ENCODE measurements around the gene IKZF2.
A peak's percentile ranks its signal among the peaks of the same experiment; 100 is the strongest.

Gene IKZF2

GRCh38 chr2:213151437-213152064, at the start of gene IKZF2:
IKZF2 (minus strand) TSS chr2:213151612; CDS start chr2:213148629, 2,983 bp downstream.
- H3K27ac Mint-ChIP-seq: peak within 1 kb of the TSS; percentile 83
- no peaks in the 10 kb centered on the region for H3K9me3 Mint-ChIP-seq
- H3K4me3 Mint-ChIP-seq: peak within 1 kb of the TSS; percentile 87
- peaks cover 45% of the 10 kb centered on the region for H3K4me1 Mint-ChIP-seq
- peaks cover 12% of the 10 kb centered on the region for H3K27me3 Mint-ChIP-seq
- no peaks in the 10 kb centered on the region for H3K36me3 Mint-ChIP-seq
- ATAC-seq: peak; percentile 94

DNA sequence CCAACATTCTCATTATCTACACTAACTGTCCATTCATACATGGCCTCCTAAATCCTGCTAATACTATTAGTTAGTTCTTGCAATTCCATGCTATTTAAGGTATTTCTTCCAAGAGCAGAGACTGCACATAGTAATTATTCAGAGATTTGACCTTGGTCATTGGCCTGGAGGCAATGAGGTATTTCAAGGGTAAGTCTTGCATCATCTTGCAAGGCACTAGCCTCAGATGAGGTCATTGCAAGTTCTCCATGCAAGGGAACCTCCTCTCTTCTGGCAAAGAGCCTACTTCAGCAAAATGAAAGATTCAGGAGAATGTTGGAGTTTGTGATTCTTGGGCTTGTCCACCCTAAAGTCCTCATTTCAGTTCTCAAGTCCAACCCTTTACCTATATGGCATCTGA, 48.5 kb upstream of the IKZF2 start:
- Mint-ChIP-seq H3K27ac (no peak overlapping the region), H3K9me3 (no peaks in the 10 kb centered on the region), H3K4me1 (peaks cover 7% of the 10 kb centered on the region), H3K36me3 (no peaks in the 10 kb centered on the region), H3K27me3 (no peaks in the 10 kb centered on the region), H3K4me3 (no peak overlapping the region)
- no peak for ATAC-seq

GRCh38 chr2:213189001-213189899, 37.8 kb upstream of the IKZF2 start:
- Mint-ChIP-seq H3K36me3 (no peaks in the 10 kb centered on the region), H3K4me1 (peaks cover 18% of the 10 kb centered on the region), H3K27ac (no peak overlapping the region)

GRCh38 chr2:213188533-213188867, 37.1 kb upstream of the IKZF2 start:
- peaks cover 18% of the 10 kb centered on the region for H3K4me1 Mint-ChIP-seq
- no peak overlapping the region for H3K4me3 Mint-ChIP-seq
- no peak for ATAC-seq

More at GRCh38 chr2:213189001-213189899, 37.8 kb upstream of the IKZF2 start:
- Mint-ChIP-seq H3K27me3 (no peaks in the 10 kb centered on the region), H3K4me3 (no peak overlapping the region), H3K9me3 (no peaks in the 10 kb centered on the region)
- no peak for ATAC-seq

DNA sequence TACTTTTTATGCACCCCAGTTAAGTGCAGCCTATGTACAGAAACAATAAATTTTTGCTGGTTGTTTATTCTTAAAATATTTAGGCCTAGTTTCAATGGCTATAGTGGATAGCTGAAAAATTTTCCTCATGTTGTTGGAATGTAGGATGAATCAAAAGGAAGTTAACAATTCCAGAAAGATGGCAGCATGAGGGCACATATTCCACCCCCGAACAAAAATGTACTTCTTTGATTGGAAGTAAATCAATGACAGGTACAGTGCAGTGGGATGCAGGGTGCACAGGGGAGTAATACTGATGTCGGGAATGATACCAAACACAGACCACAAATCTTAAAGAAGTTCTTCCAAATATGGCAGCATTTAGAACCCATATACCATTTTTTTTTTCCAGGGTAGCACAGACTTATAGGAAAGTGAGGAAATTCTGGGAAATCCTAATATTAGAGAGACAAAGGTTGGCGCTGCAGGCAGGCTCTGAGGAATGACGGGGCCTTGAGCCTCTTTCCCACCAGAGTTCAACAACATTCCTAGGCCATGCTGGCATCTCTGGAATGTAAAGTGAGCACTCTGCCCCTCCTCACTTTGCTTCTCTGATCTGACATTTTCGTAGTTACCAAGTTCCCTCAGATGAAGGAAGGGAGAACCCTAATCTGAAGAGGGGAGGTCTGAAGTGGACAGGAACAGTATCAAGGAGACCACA, 36.6 kb upstream of the IKZF2 start:
- H3K36me3 Mint-ChIP-seq: no peaks in the 10 kb centered on the region
- H3K4me1 Mint-ChIP-seq: peaks cover 18% of the 10 kb centered on the region
- no peak overlapping the region for H3K27ac Mint-ChIP-seq
- no peak for ATAC-seq
- H3K9me3 Mint-ChIP-seq: no peaks in the 10 kb centered on the region
- no peaks in the 10 kb centered on the region for H3K27me3 Mint-ChIP-seq
- no peak overlapping the region for H3K4me3 Mint-ChIP-seq

More at GRCh38 chr2:213188533-213188867, 37.1 kb upstream of the IKZF2 start:
- Mint-ChIP-seq H3K9me3 (no peaks in the 10 kb centered on the region), H3K27ac (no peak overlapping the region), H3K36me3 (no peaks in the 10 kb centered on the region), H3K27me3 (no peaks in the 10 kb centered on the region)

GRCh38 chr2:213187386-213187785, 36.0 kb upstream of the IKZF2 start:
- H3K27ac Mint-ChIP-seq: no peak overlapping the region
- H3K36me3 Mint-ChIP-seq: no peaks in the 10 kb centered on the region
- no peak for ATAC-seq
- H3K27me3 Mint-ChIP-seq: no peaks in the 10 kb centered on the region
- H3K9me3 Mint-ChIP-seq: no peaks in the 10 kb centered on the region
- no peak overlapping the region for H3K4me3 Mint-ChIP-seq
- H3K4me1 Mint-ChIP-seq: peaks cover 18% of the 10 kb centered on the region

- no peaks in the 10 kb centered on the region for H3K27me3 Mint-ChIP-seq
- H3K9me3 Mint-ChIP-seq: no peaks in the 10 kb centered on the region
- peak; percentile 74 for ATAC-seq
- H3K27ac Mint-ChIP-seq: no peak overlapping the region
- no peaks in the 10 kb centered on the region for H3K36me3 Mint-ChIP-seq
- H3K4me1 Mint-ChIP-seq: peaks cover 18% of the 10 kb centered on the region
- no peak overlapping the region for H3K4me3 Mint-ChIP-seq
Observed at GRCh38 chr2:213185147-213185822, 33.9 kb upstream of the IKZF2 start.

DNA sequence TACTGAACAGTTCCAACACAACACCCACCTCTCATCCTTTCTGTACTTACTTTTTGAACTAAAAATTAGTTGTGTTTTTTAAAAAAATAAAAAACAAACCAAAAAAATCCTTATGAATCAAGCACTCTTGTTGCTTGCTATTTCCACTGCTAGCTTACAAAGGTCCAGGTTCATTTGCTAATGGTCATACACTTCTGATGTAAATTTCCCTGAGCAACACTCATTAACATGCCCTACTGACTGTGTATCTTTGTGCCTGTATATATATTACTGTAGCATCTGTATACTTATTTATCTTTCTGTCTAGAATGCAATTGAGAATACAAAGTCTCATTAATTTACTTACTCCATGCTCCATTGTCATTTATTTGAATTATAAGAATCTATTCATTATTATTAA, 30.3 kb upstream of the IKZF2 start:
- no peak for ATAC-seq
- Mint-ChIP-seq H3K4me3 (no peak overlapping the region), H3K4me1 (peaks cover 17% of the 10 kb centered on the region), H3K27ac (no peak overlapping the region), H3K9me3 (no peaks in the 10 kb centered on the region), H3K36me3 (no peaks in the 10 kb centered on the region), H3K27me3 (no peaks in the 10 kb centered on the region)

- H3K4me3 Mint-ChIP-seq: no peak overlapping the region
- no peaks in the 10 kb centered on the region for H3K36me3 Mint-ChIP-seq
- no peaks in the 10 kb centered on the region for H3K27me3 Mint-ChIP-seq
- no peak overlapping the region for H3K27ac Mint-ChIP-seq
- ATAC-seq: no peak
- no peaks in the 10 kb centered on the region for H3K9me3 Mint-ChIP-seq
- H3K4me1 Mint-ChIP-seq: no peaks in the 10 kb centered on the region
Observed at GRCh38 chr2:213177679-213178078, 26.3 kb upstream of the IKZF2 start.

DNA sequence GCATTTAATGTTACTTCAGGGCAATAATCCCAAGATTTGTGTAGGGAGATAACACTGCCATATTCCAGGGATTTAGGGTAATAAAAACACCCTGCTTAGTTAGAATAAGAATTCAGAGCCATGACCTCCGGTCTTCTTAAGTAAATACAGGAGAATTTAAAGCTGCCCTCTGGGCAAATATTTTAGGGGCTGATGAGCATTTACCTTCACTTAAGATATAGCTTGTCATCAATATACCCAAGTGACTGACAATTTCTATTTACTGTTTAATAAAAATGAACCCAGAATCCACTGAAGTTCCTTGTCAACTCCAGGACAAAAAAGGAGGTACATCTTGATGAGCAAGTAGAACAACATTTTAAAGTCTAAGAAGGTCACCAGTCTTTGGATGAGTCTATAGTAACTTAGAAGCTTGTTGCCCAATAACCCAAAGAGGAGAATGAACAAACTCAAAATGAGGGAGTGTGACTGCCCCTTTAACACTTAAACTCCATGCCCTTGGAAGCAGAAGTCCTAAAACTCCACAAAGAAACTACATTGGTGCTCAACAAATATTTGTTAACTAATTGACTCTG, 24.3 kb upstream of the IKZF2 start:
- no peak for ATAC-seq
- no peak overlapping the region for H3K4me3 Mint-ChIP-seq
- no peak overlapping the region for H3K27ac Mint-ChIP-seq
- H3K27me3 Mint-ChIP-seq: no peaks in the 10 kb centered on the region
- no peaks in the 10 kb centered on the region for H3K4me1 Mint-ChIP-seq
- no peaks in the 10 kb centered on the region for H3K36me3 Mint-ChIP-seq
- no peaks in the 10 kb centered on the region for H3K9me3 Mint-ChIP-seq

- H3K4me3 Mint-ChIP-seq: no peak overlapping the region
- no peaks in the 10 kb centered on the region for H3K9me3 Mint-ChIP-seq
- no peaks in the 10 kb centered on the region for H3K27me3 Mint-ChIP-seq
- H3K4me1 Mint-ChIP-seq: no peaks in the 10 kb centered on the region
- H3K36me3 Mint-ChIP-seq: no peaks in the 10 kb centered on the region
- H3K27ac Mint-ChIP-seq: peak overlapping the region; percentile 16
- ATAC-seq: no peak
Observed at GRCh38 chr2:213172641-213173040, 21.2 kb upstream of the IKZF2 start.

- Mint-ChIP-seq H3K27me3 (no peaks in the 10 kb centered on the region), H3K27ac (no peak overlapping the region), H3K4me3 (no peak overlapping the region), H3K36me3 (no peaks in the 10 kb centered on the region), H3K9me3 (no peaks in the 10 kb centered on the region), H3K4me1 (peaks cover 1% of the 10 kb centered on the region)
- no peak for ATAC-seq
Observed at GRCh38 chr2:213171147-213171546, 19.7 kb upstream of the IKZF2 start.

- Mint-ChIP-seq H3K4me1 (peaks cover 6% of the 10 kb centered on the region), H3K9me3 (no peaks in the 10 kb centered on the region), H3K36me3 (no peaks in the 10 kb centered on the region), H3K27ac (no peak overlapping the region), H3K27me3 (no peaks in the 10 kb centered on the region), H3K4me3 (no peak overlapping the region)
- ATAC-seq: no peak
Observed at GRCh38 chr2:213167271-213167930, 16.0 kb upstream of the IKZF2 start.

DNA sequence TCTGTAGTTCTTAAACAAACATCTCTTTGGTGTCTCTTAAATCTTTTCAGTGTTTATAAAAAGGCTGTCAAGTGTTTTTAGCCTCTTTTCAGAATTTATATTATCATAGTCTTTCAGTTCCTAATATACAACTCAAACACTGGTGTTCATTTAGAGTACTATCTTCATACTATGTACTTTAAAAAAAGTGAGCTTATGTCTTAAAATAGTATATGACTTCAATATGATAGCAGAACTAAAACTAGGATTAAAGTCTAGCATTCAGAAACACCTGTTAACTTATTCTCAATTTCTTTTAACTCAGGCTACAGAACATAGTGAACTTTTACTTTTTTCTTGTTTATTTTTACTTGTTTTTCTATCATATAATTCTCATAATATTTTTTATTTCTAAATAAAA, 14.7 kb upstream of the IKZF2 start:
- H3K27me3 Mint-ChIP-seq: no peaks in the 10 kb centered on the region
- peaks cover 6% of the 10 kb centered on the region for H3K4me1 Mint-ChIP-seq
- peak; percentile 82 for ATAC-seq
- no peaks in the 10 kb centered on the region for H3K36me3 Mint-ChIP-seq
- no peaks in the 10 kb centered on the region for H3K9me3 Mint-ChIP-seq
- peak overlapping the region; percentile 86 for H3K27ac Mint-ChIP-seq
- peak overlapping the region; percentile 38 for H3K4me3 Mint-ChIP-seq

Measured in stimulated activated memory B cell treated with anti-CD40 and anti-IgM and Interleukin-4, amounts not matched to agents 10 μg/mL and 1 μg/mL and 100 μg/mL, for 72 hours (primary cell).